HEK293 (cell line): ENCODE data around the gene DCTN2.
"Not testable (repeated sequence)": the region's sequence is repeated elsewhere in the genome, so short reads cannot be mapped to it uniquely, and the experiment has no call there.

Experiments used
- CTCF ChIA-PET: fragments of 350-600 bp; formaldehyde crosslinking; extraction: SDS; loops from one replicate; lab custom pipeline; 2021; ENCODE audit warnings: antibody characterized with exemption; lab: Yijun Ruan, JAX
- POLR2A ChIA-PET: fragments of 300-600 bp; formaldehyde crosslinking; extraction: SDS; loops from one replicate; lab custom pipeline; 2020; ENCODE audit warnings: antibody characterized with exemption, inconsistent platforms; lab: Yijun Ruan, JAX
- H3K27ac ChIP-seq: fragments of 200-500 bp; sonication (Bioruptor generic); 2 replicates; pipeline ENCODE4 v1.5.1; 2014; ENCODE audit warnings: low read depth, low read length, control low read depth, inconsistent platforms; ENCODE audit errors: extremely low read depth
- H3K36me3 ChIP-seq, 2 experiments: fragments of 200-500 bp in 1 of 2; sonication (Bioruptor generic) in 1 of 2; 1 replicate in 1 of 2; 2 replicates in 1 of 2; pipeline ENCODE4 v1.5.1; 2014 to 2017; ENCODE audit warnings: inconsistent platforms in 2 of 2, low read length in 2 of 2; ENCODE audit not compliant: control insufficient read depth in 2 of 2, insufficient read depth in 1 of 2
- H3K4me1 ChIP-seq: fragments of 200-500 bp; sonication (Bioruptor generic); 2 replicates; pipeline ENCODE4 v1.5.1; 2014; ENCODE audit warnings: mild to moderate bottlenecking, low read length, inconsistent platforms; ENCODE audit not compliant: control insufficient read depth, insufficient read depth
- H3K4me3 ChIP-seq: 2 replicates; pipeline ENCODE4 v1.5.1; 2011; ENCODE audit warnings: low read depth, mild to moderate bottlenecking, control low read depth, low read length, moderate library complexity
- H3K9me3 ChIP-seq: fragments of 200-500 bp; sonication (Bioruptor generic); 2 replicates; pipeline ENCODE4 v1.5.1; 2014; ENCODE audit warnings: low read depth, low read length, inconsistent platforms; ENCODE audit not compliant: control insufficient read depth, insufficient read depth
- HOXD13 ChIP-seq: sonication (generic); formaldehyde crosslinking; IDR thresholded peaks from 2 replicates; pipeline ENCODE4 v1.8.0; 2022; ENCODE audit warnings: missing genetic modification reagents, borderline replicate concordance
- REST ChIP-seq: fragments of 450-650 bp; formaldehyde crosslinking; IDR thresholded peaks from 2 replicates; pipeline ENCODE4 v1.5.1; 2016; ENCODE audit warnings: missing biosample characterization, missing genetic modification characterization
- SCRT2 ChIP-seq: fragments of 450-650 bp; formaldehyde crosslinking; IDR thresholded peaks from 2 replicates; pipeline ENCODE4 v1.5.1; 2016; ENCODE audit warnings: missing biosample characterization, missing genetic modification characterization
- ZBTB10 ChIP-seq: fragments of 450-650 bp; formaldehyde crosslinking; IDR thresholded peaks from 2 replicates; pipeline ENCODE4 v1.5.1; 2016; ENCODE audit warnings: missing biosample characterization, missing genetic modification characterization
- ZBTB7A ChIP-seq: fragments of 450-650 bp; formaldehyde crosslinking; IDR thresholded peaks from 2 replicates; pipeline ENCODE4 v1.5.1; 2016; ENCODE audit warnings: low read depth, missing biosample characterization, missing genetic modification characterization
- ZEB2 ChIP-seq: fragments of 450-650 bp; formaldehyde crosslinking; IDR thresholded peaks from 2 replicates; pipeline ENCODE4 v1.5.1; 2016; ENCODE audit warnings: missing biosample characterization, missing genetic modification characterization
- ZNF19 ChIP-seq: fragments of 450-650 bp; formaldehyde crosslinking; IDR thresholded peaks from 2 replicates; pipeline ENCODE4; 2016; ENCODE audit warnings: missing biosample characterization, missing genetic modification characterization, low read depth
- ZNF211 ChIP-seq: fragments of 450-650 bp; formaldehyde crosslinking; IDR thresholded peaks from 2 replicates; pipeline ENCODE4 v1.5.1; 2016; ENCODE audit warnings: low read depth, missing biosample characterization, missing genetic modification characterization
- ZNF513 ChIP-seq: fragments of 450-650 bp; IDR thresholded peaks from 2 replicates; pipeline ENCODE4 v1.5.1; 2018; ENCODE audit warnings: missing biosample characterization, missing genetic modification characterization
- ZNF561 ChIP-seq: fragments of 450-650 bp; IDR thresholded peaks from 2 replicates; pipeline ENCODE4 v1.5.1; 2018; ENCODE audit warnings: missing biosample characterization, missing genetic modification characterization, borderline replicate concordance
- ZNF704 ChIP-seq: fragments of 450-650 bp; formaldehyde crosslinking; IDR thresholded peaks from 2 replicates; pipeline ENCODE4 v1.5.1; 2016; ENCODE audit warnings: missing biosample characterization, missing genetic modification characterization
- ZNF747 ChIP-seq: fragments of 450-650 bp; formaldehyde crosslinking; IDR thresholded peaks from 2 replicates; pipeline ENCODE4 v1.5.1; 2016; ENCODE audit warnings: missing biosample characterization, missing genetic modification characterization
- ZNF792 ChIP-seq: fragments of 450-650 bp; formaldehyde crosslinking; IDR thresholded peaks from 2 replicates; pipeline ENCODE4 v1.5.1; 2016; ENCODE audit warnings: missing biosample characterization, missing genetic modification characterization

The DCTN2 gene

GRCh38 chr12:57511588-57512325, 35.2 kb downstream of the DCTN2 start (continued):
- no peak for TF ChIP-seq REST (tag by site-specific recombination)

- peaks cover 58 to 75% of the 10 kb centered on the region in 2 experiments for H3K36me3 ChIP-seq
- H3K9me3 ChIP-seq, result no peaks in the 10 kb centered on the region
- no peaks in the 10 kb centered on the region for H3K4me1 ChIP-seq
- no peak overlapping the region for H3K4me3 ChIP-seq
- no peak overlapping the region for H3K27ac ChIP-seq
- POLR2A ChIA-PET, result interaction anchor here (0.7 to 1.9 kb wide), 3 partner anchors 9 to 110 kb away, joined by 3 to 8 read pairs (median 3); partner anchors contain the start of gene DDIT3
- CTCF ChIA-PET, result no interaction called here
- TF ChIP-seq ZNF211 (tag by site-specific recombination) (no peak), ZBTB7A (tag by site-specific recombination) (no peak), ZBTB10 (tag by site-specific recombination) (no peak), ZNF747 (tag by site-specific recombination) (no peak), HOXD13 (CRISPR knock-in tag) (no peak), ZNF792 (tag by site-specific recombination) (no peak), ZNF19 (tag by site-specific recombination) (no peak), ZNF513 (tag by site-specific recombination) (no peak), SCRT2 (tag by site-specific recombination) (no peak), ZEB2 (tag by site-specific recombination) (no peak), ZNF704 (tag by site-specific recombination) (no peak), ZNF561 (tag by site-specific recombination) (no peak)
Observed at GRCh38 chr12:57511161-57511560, 35.8 kb downstream of the DCTN2 start.

GRCh38 chr12:57507796-57508195, 39.2 kb downstream of the DCTN2 start:
- H3K4me3 ChIP-seq, H3K9me3 ChIP-seq, H3K4me1 ChIP-seq, POLR2A ChIA-PET, H3K27ac ChIP-seq, CTCF ChIA-PET: not testable (repeated sequence)
- peaks cover 58 to 77% of the 10 kb centered on the region in 2 experiments for H3K36me3 ChIP-seq

- CTCF ChIA-PET, result not testable (repeated sequence)
- H3K36me3 ChIP-seq, result peaks cover 64 to 76% of the 10 kb centered on the region in 2 experiments
- POLR2A ChIA-PET, result interaction anchor here (0.6 to 1.3 kb wide), 2 partner anchors 13 to 46 kb away, joined by 3 to 5 read pairs; partner anchors contain the start of gene DDIT3
Observed at GRCh38 chr12:57506541-57506940, 40.5 kb downstream of the DCTN2 start.

GRCh38 chr12:57502311-57502969, 44.6 kb downstream of the DCTN2 start:
- ChIA-PET POLR2A (interaction anchor here (0.7 to 3.2 kb wide), 4 partner anchors 14 to 1493 kb away, joined by 3 to 15 read pairs (median 6); partner anchors contain the start of gene DDIT3), CTCF (interaction anchor here (0.5 kb wide), 1 partner anchor 258 kb away, joined by 3 read pairs; no protein-coding TSS in a partner anchor)
- H3K4me1 ChIP-seq, H3K4me3 ChIP-seq, H3K9me3 ChIP-seq, H3K27ac ChIP-seq: not testable (repeated sequence)
- peaks cover 82 to 84% of the 10 kb centered on the region in 2 experiments for H3K36me3 ChIP-seq

More at GRCh38 chr12:57506541-57506940, 40.5 kb downstream of the DCTN2 start:
- H3K4me3 ChIP-seq, H3K9me3 ChIP-seq, H3K4me1 ChIP-seq, H3K27ac ChIP-seq: not testable (repeated sequence)
